NCI-H446 treated with DMSO at 0.1 percent for 48 hours (cell line): ENCODE data around the gene LRIF1.
"Not testable (repeated sequence)": the region's sequence is repeated elsewhere in the genome, so short reads cannot be mapped to it uniquely, and the experiment has no call there.

Experiments
- DNase-seq: peaks from one replicate; lab custom pipeline; 2025; lab: John Stamatoyannopoulos, UW

LRIF1 gene, protein sequence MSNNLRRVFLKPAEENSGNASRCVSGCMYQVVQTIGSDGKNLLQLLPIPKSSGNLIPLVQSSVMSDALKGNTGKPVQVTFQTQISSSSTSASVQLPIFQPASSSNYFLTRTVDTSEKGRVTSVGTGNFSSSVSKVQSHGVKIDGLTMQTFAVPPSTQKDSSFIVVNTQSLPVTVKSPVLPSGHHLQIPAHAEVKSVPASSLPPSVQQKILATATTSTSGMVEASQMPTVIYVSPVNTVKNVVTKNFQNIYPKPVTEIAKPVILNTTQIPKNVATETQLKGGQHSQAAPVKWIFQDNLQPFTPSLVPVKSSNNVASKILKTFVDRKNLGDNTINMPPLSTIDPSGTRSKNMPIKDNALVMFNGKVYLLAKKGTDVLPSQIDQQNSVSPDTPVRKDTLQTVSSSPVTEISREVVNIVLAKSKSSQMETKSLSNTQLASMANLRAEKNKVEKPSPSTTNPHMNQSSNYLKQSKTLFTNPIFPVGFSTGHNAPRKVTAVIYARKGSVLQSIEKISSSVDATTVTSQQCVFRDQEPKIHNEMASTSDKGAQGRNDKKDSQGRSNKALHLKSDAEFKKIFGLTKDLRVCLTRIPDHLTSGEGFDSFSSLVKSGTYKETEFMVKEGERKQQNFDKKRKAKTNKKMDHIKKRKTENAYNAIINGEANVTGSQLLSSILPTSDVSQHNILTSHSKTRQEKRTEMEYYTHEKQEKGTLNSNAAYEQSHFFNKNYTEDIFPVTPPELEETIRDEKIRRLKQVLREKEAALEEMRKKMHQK

DNA sequence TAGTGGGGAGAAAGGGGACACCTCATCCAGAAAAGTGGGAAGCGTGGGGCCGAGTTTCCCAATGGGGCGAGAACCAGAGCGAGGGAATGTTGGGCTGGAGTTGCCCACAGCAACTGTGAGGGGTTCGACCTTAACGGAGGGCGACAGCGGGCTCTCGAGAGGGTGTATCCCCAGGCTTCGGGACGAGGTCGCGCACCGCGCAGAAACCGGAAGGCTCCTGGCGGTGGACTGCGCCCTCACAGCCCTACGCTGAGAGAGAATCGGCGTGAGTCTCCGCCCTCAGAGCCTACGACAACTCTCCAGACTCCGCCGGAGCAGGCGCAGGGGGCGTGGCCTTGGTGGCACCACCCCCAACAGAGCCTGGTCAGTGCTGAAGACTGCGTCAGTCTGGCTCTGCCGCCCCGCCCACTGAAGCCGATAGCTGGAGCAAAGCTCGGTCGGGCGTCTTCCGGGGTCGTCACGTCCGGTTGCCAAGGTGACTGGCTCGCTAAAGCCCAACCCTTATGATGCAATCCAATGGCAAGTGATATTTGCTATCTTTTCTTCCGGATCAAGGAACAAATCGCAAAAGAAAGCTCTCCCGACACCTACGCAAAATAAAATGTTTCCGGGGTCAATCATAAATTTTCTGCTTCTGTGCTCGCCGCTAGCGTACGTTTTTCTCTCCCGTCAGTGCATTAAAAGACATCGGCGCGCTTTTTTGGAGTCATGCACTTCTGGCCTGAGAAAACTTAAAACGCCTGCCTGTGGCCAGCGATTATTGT is at the start of gene LRIF1:
LRIF1 (minus strand) TSS at position 232 of the 764 bp plus-strand sequence. CDS start 234 bp downstream, outside the sequence.
- peak; percentile 96 for DNase-seq

DNA sequence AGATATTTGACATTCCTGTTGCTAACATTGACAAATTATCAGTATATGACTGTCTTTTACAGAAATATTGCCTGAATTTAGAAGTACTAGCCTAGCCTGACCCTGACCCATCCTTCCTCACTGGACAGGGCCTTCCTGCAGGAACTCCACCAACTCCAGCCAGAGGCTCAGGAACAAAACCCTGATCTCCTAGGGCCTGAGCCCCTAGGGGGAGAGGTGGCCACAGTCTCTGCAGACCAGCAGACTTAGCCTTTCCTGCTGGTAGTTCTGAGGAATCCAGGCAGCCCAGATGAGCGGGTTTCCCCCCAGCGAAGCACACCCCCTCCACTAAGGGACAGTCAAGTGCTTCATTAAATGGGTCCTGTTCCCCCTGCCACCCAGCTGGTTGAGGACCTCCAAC is 44.3 kb upstream of the LRIF1 start:
- no peak for DNase-seq

DNA sequence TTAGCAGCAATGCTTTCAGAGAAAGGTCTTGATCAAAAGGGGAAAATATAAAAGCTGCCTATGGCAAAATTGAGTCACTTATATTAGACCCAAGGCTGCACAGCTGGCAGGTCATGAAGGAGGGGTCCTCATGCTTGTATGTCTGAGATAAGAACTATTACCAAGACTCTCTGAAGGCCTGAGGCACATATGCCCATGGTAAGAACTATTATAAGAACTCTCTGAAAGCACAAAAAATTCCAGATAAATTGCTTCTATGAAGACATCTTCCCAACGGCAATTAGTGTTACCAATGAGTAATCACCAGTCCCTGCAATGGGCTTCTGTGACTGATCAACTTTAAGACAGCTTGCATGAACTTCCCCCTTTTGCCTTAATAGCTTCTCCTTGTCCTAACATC is 42.8 kb upstream of the LRIF1 start:
- DNase-seq: no peak

DNA sequence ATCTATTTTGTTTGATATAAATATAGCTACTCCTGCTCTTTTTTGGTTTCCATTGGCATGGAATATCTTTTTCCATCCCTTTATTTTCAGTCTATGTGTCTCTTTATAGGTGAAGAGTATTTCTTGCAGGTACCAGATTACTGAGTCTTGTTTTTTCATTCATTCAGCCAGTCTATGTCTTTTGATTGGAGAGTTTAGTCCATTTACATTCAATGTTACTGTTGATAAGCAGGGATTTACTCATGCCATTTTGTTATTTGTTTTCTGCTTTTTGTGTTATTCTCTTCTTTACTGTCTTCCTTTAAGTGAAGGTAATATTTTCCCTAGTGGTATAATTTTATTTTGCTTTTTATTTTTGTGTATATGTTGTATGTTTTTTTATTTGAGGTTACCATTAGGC is 35.9 kb upstream of the LRIF1 start:
- not testable (repeated sequence) for DNase-seq

DNA sequence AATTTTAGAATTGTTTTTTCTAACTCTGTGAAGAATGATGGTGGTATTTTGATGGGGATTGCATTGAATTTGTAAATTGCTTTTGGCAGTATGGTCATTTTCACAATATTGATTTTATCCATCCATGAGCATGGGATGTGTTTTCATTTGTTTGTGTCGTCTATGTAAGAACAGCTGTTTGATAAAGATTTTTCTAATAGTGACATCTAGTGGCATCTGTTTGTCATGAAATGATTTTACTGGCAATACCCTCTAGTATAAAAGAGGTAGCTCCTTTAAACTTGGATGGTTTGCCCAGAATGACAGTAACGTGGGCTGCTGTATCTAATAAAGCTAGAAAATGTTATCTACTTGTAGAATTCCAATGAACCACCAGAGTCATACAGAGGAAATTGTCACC is 28.6 kb upstream of the LRIF1 start:
- DNase-seq: peak; percentile 3

DNA sequence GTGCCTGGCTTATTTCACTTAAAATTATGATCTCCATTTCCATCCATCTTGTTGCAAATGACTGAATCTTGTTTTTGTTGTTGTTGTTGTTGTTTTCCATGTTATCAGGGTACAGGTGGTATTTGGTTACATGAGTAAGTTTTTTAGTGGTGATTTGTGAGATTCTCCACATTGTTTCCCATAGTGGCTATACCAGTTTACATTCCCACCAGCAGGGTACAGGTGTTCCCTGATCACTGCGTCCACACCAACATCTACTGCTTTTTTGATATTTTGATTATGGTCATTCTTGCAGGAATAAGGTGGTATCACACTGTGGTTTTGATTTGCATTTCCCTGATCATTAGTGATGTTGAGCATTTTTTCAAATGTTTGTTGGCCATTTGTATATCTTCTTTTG is 27.6 kb upstream of the LRIF1 start:
- not testable (repeated sequence) for DNase-seq

DNA sequence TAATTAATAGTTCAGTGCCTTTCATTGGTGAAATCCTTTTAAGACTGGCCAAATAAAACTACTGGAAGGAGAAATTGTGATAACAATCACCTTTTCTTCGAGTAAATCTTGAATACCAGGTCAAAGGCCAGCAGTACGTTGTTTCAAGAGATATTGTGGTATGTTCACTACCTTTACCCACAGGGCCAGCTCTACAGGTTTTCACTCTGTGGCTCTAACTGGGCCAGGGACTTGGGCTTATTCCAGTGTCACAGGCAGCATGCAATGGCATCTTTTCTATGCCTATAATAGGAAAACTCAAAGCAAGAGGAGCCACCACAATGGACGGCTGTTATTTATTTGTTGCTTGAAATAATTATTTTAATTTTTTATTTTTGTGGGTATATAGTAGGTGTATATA is 26.8 kb upstream of the LRIF1 start:
- no peak for DNase-seq

DNA sequence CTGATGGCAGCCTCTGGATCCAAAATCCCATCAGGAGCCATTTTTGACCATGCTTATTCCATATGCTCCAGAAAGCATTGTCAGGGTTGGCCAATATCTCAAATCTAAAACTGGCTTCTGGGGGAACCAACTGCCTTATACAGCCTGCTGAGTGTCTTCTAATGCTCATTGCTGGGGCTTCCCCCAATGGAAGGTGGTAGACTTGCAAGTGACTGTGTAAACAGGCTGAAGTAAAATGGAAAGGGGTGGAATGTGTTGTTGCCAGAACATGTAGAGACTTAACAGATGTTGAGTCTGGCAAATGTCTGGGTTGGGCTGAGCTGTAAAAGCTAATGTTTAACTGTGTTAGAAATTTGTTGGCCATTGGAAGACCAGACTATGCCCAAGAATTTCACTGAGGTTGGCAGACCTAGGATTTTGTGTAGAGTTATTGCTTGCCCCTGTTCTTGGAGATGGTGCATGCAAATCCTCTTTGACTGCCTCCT is 22.7 kb upstream of the LRIF1 start:
- no peak for DNase-seq

DNA sequence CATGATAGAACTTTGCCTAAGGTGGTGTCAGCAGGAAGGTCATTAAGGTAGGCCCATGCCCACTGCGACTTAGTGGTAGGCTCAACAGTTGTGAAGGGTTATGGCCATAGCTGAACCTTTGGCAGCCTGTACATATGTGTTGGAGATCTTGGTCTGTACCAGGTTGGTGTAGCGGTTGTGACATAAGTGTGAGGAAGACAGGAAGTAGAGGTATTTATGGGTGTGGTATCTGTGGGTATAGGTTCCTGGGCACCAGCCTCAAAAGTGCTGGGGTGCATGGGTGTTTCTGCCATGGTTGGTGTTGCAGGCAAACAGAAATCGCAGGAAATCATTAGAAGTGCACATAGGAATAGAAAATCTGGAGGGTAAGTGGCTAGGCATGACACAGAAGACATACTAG is 18.6 kb upstream of the LRIF1 start:
- no peak for DNase-seq

DNA sequence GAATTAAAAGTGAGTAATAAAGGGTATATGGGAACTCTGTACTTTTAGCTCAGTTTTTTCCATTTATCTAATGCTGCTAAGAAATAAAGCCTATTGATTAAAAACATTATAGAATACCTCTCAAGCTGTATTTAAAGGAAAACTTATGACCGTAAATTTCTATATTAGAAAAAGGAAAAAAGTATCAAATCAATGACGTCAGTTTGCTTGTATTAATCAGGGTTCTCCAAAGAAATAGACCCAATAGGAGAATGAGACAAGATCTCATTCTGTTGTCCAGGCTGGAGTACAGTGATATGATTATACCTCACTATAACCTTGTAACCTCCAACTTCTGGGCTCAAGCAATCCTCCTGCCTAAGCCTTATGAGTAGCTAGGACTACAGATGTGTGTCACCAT is 15.4 kb upstream of the LRIF1 start:
- no peak for DNase-seq

DNA sequence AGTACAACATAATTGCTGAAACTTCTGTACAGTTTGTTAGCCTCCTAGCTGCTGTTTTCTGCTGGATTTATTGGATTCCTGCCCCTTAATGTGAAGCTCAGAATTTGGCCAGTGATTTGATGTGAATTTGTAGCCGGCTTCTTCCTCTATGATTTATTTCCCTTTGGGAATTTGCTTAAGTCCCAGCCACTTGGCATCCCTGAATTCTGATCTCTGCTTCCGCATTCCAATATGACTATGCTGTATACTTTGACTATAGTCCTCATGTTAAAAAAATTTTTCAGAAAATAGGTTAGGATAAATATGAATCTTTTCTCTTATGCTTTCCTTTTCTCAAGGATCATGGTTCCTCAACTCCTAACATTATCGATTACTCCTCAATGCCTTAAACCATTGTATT is 12.4 kb upstream of the LRIF1 start:
- DNase-seq: no peak

DNA sequence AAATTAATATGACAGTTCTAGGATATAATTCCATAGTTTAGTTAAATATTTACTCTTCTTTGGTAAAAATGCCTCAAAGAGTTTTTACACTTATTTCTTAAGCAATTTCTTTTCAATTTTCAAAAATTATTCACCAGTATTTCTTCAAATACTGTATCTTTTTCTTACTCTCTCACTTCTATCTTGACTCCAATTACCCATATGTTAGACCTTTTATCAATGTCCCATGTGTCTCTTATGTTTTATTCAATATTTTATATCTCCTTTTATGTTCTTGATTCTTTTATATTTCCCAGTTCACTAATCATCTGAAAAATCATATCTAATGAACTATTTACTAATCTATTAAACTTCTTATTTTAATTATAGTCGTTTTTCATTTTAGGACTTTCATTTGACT is 11.5 kb upstream of the LRIF1 start:
- no peak for DNase-seq

DNA sequence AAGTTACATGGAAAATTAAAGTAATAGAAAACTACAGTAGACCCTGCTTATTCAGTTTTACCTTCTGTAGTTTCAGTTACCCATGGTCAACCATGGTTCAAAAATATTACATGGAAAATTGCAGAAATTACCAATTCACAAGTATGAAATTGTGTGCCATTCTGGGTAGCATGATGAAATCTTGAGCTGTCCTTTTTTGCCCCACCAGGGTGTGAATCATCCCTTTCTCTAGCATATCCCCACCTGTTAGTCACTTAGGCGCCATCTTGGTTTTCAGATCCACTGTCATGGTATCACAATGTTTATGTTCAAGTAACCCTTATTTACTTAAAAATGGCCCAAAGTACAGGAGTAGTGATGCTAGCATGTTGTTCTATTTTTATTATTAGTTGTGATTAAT is 3.5 kb upstream of the LRIF1 start:
- DNase-seq: no peak

DNA sequence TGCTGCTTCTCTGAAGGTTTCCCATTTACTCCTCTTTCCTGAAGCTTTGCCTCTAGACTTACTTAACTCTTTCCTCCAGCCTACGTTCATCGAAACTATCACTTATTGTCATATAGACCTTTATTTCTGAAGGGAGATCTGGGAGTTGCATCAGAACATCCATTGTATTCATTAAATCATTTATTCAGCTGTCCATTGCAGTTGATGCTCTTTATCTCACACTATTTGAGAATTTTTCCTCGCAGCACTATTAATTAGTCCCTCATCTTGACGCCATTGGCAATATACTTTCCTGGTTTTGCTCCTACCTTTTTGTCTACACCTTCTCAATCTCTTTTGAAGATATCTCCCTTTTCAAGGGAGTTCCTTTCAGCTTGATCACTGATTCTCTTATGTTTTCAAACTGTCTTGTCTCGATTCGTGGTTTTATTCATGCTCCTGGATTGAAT is 757 bp upstream of the LRIF1 start:
- no peak for DNase-seq

DNA sequence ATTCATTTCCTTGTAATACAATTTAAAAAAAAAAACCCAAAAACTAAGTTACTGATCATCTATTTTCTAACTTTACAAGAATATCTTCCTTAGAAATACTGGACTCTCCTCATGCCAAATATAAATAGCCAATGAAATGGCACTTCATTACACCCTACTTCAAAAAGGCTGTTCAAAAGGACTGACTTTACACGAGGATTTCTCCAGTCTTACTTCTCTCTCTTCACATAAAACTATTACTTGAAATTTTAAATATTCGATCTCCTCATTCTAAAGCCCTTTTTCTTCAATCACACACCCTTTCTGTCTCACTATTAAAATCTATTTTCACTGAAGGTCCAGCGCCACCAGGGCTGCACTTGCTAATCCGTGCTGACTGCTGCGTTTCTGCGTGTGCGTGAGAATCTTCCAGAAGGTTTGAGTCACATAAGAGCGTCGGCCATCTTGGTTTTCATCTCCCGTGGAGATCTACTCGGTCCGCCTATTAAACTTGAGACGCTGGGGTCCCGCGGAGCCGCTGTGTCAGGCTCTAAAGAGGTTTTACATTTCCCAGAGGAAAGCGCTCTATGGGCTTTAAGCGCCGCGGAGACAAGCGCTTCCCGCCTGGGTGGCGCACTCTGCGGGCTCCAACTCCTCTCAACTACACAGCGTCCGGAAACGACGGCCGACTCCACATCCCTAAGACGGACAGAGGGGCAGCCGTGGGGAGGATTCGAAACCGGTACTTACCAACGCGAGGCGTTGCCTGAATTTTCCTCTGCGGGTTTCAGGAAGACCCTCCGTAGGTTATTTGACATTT is 631 bp downstream of the LRIF1 start:
- DNase-seq: peak; percentile 49

DNA sequence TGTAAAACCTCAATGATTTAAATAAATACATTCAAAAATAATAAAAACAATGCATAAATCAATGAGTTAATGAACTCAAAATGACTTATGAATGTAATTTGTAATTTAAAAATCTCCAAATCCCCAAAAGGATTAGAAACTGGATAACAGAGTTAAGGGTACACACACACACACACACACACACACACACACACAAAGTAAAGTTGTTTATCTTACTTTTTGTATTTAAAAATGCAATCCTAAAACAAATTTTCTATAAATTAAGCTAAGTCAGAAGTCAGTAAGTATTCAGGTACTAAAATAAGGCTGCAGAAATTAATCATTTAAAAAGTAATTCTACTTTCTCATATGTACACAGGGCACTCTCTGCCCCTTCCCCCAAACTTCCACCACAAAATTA is 1.8 kb downstream of the LRIF1 start:
- no peak for DNase-seq

DNA sequence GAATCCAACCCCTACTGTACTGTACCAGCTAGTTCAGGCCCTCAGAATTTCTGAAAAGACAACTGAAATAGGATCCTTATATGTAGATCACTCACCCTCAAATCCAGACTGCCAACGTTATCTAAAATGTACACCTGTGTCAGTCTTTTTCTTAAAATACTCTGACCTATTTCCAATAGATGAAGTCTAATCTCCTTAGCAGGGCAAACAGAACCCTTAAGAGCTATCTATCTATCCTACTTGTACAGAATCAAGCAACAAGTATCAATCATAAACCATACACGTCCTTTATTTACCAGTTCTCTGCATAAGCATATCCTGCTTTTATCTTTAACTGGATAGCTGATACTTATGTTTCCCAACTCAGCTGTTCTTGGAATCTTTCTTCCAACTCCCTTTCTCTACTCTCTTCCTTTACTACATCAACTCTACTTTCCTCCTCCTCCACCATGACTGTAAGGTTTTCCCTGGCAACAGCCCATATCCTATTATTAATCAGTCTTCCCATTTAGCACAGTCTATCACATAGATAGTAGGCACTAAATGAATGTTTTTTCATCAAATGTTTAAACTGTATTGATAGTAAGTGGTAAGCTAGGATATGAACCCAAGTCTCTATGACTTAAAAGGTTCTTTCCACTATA is 2.8 kb downstream of the LRIF1 start:
- no peak for DNase-seq

DNA sequence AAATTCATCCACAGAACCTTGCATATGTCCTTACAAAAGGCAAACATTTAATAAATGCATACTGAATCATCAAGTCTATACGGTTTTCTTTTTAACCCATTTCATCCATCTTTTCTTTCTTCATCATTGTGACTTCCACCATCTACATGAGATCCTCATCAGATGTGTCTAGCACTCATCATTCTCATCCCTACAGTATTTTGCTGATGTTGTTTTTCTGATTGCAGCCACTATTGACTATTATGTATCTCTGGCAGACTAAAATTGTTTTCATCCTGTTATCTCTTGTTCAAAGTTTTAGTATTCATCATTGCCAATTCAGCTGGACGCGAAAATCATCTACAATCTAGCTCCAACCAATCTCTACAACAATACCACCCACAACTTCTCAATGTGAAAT is 5.9 kb downstream of the LRIF1 start:
- no peak for DNase-seq

DNA sequence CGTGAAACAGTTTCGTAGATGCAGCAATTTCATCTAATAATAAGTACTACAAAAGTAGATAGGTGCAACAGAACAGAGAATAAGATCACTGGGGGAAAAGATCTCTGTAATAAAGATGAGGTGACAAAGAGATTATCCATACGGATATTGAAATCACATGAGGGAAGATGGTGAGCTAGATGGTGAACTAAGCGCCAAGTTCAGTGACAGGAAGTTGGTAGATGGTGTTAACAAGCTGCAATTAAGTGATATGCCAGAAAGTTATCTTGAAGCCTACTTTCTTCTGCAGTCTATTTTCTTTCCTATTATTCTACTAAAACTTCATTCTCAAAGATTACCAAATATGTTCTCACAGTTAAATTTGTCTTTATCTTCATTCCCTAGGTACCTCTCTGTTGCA is 7.1 kb downstream of the LRIF1 start:
- no peak for DNase-seq

DNA sequence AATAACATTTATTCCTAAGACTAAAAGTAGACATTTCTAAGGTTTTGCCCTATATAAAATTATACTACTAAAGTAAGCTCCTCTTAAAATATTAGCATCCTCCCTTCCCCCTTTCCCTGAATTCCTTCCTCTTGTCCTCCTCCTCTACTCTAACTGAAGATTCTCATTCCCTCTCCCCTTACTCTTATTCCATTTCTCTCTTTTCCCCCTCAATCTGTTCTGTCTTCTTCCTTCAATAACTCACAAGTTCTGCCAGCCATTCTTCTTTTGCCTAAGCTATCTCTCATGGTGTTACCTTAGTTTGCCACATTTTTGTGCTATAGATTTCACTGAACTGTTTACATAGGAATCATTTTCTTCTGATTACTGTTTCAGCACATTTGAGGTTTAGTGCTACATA is 10.7 kb downstream of the LRIF1 start:
- no peak for DNase-seq

DNA sequence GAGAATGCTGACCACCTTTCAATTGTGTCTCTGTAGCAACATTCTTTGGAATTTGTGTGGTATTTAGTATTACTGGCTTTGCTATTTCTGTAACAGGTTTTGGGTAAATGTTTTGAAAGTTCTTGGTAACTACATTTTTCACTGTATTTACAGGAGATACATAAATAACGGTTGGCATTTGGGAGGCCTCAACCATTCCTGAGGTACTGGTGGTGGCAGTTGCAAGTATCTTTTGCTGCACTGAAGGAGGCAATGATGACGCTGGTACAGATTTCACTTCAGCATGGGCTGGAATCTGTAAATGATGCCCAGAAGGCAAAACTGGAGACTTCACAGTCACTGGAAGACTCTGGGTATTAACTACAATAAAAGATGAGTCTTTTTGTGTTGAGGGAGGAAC is 11.7 kb downstream of the LRIF1 start:
- DNase-seq: no peak
